Effector CD8-positive, alpha-beta T cell (primary cell): ENCODE measurements around the gene PACRG.
"Not testable (repeated sequence)": the region's sequence is repeated elsewhere in the genome, so short reads cannot be mapped to it uniquely, and the experiment has no call there.

Experiments
- DNase-seq: peaks from one replicate; lab custom pipeline; 2025; lab: John Stamatoyannopoulos, UW

Gene PACRG

GRCh38 chr6:162941128-162941527 is 213.4 kb downstream of the PACRG start:
- DNase-seq: no peak

GRCh38 chr6:162942866-162943265 is 215.1 kb downstream of the PACRG start:
- DNase-seq: no peak

- no peak for DNase-seq
Observed at GRCh38 chr6:162943369-162943768, 215.6 kb downstream of the PACRG start.

- DNase-seq: no peak
Observed at GRCh38 chr6:162951164-162951743, 223.5 kb downstream of the PACRG start.

GRCh38 chr6:162952423-162952822 is 224.6 kb downstream of the PACRG start:
- DNase-seq: no peak

DNA sequence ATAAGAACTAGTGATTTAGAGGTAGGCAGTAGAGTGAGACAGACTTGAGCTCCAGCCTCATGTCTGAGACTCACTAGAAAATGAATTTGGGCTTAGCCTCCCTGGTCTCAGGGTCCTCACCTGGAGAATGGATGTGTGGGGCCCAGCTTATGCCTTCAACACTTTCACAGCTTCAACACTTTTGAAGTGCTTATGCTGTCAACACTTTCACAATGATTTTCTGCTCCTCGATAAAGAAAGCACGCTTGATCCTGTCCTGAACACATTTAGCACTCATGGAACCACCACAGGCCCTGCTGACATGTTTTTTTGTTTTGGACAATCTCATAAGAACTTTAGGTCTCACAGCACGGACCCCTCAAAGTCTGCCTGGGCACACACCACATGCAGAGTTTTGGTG is 229.3 kb downstream of the PACRG start:
- DNase-seq: no peak

DNA sequence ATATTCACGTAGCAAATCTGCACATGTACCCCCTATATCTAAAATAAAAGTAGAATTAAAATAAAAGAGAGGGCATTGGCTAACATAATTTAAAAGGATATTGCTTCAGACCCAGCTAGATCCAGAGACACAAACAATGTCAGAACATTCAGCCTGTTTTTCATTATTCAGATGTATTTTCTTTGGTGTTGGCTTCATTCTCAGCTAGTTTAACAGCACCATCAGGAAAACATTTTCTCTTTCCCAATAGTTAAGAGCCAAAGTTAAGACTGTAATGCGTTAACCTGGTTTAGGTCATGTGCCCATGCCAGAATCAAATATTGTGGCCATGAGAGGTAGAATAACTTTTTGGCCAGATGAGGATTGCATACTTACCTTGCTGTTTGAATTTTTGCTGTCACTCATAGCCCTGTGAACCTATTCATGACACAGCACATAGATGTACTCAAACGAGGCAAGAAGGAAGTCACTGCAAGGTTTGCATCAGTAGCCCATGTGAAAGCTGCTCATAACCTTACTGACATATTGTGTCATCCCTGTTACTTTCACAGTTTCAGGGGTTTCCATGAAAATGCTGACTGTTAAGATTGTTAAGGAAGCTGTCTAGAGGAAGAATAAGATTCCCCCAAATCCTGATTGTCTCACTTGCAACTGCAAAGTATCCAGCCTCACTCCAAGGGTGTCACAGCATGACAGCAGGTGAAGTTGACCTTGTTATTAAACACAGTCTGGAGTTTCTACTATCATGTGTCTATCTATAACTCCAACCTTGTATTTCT is 233.1 kb downstream of the PACRG start:
- DNase-seq: no peak

GRCh38 chr6:162962093-162962492 is 234.3 kb downstream of the PACRG start:
- no peak for DNase-seq

DNA sequence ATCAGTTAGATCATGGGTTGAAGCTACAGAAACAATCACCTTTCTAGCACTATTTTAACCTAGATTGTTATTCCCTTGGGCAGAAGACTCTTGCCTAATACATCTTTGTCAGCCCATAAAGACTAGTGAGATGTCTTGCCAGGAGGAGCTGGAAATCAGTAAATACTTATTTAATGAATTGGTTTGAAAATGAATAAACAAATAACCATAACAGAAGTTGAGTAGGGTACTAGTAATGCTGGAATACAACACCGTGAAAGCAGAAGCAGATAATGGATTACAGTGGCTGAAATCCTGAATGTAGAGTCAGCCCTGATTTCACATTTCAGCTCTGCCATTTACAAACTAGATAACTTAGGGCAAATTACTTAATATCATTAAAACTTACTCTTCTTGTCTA is 236.1 kb downstream of the PACRG start:
- no peak for DNase-seq

DNA sequence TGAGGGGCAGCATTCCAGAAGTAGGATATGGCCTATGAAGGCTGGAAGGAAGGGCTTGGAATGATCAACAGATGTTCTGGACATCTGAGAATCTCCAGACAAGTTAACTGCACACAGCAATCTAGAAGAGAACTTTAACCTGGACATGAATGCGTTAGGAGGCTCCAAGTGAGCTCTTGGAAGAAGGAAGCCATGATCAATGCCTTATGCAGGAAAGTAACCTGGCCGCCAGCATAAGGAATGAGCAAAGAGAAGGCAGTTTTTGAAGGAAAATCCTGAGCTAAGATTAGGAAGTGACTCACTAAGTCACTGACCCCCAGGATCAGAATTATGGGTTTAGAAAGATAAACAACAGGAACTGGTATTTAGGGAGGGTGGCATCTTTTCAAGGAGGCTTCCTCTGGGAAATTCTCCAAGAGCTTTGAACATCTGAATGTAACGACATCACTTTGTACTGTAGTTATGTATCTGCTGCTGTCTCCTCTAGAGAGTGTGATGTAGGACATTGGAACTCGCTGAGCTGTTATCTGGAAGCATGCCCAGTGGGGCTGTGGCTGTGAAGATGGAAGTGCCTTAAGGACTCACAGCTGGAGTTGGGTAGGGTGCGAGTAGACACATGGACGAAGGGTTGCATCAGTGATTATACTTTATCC is 236.8 kb downstream of the PACRG start:
- no peak for DNase-seq

- DNase-seq: no peak
Observed at GRCh38 chr6:162965366-162965765, 237.6 kb downstream of the PACRG start.

DNA sequence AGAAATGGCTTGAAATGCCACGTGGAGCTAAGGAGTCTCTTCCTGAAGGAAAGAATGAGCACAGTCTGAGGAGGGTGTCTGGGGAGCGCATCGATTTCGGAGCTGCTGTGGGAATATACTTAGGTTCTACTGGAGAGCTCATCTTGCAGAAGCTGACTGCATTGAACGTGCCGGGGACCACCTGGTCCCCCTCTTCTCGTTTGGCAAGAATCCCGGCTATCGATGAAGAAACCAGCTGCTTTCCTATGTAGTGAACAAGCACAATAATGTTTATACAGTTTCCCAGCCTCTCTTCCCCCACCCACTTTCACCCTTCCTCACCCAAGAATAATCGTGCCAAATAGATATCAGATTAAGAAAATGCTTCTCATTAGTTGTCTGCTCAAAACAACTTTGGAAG is 242.5 kb downstream of the PACRG start:
- no peak for DNase-seq

DNA sequence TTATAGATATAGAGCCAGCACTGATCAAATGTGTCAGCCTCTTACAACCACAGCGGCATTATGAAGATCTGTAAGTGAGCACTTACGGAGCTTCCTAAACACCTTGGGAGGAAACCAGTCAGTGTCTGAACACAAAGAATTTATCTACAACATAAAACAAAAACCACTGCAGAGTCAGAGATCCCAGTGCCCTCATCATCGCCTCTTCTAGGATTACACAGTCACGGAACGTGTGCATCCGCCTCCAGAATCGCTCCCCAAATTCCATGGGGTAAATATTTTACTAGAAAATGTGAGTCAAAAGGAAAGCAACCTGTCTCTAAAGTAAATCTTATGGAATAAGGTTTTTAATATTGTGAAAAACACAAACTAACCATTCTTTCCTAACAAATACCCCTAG is 243.6 kb downstream of the PACRG start:
- no peak for DNase-seq

- no peak for DNase-seq
Observed at GRCh38 chr6:162973151-162973872, 245.5 kb downstream of the PACRG start.

- DNase-seq: no peak
Observed at GRCh38 chr6:162973980-162974379, 246.2 kb downstream of the PACRG start.

DNA sequence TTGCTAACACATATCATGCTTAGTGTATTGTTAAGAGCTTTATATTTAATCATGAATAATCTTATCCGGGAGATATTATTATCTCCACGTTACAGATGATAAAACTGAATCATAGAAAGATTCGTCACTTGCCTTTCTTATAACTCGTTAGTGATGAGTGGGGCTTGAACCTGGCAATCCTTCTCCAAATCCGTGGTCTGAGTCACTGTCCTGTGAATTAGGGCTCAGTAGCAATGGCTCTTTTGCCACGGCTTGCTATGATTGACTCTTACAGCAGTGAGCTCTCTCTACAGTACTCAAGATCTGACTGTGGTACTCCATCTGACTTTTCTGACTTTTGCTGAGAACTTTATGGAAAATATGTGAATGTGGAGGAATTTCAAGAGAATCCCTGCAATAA is 246.9 kb downstream of the PACRG start:
- no peak for DNase-seq

DNA sequence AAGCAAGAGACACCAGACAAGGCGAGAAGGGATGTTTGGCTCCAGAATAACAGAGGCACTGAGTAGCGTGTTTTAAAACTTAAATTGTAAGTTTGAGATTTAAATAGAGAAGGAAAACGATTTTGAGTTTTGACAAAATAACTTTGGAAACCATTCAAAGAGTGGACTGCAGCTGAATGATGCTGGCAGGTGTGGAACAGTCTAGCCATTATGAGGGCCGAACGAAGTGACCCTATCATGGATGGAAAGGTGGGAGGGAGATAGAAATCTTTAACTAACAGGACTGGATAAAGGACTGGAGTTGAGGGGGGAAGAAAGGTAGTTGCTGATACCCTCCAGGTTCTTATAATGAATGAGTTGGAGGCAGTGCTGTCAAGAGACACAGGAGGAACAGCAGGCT is 248.4 kb downstream of the PACRG start:
- no peak for DNase-seq

- DNase-seq: not testable (repeated sequence)
Observed at GRCh38 chr6:162983234-162983633, 255.5 kb downstream of the PACRG start.

- DNase-seq: no peak
Observed at GRCh38 chr6:162998777-162999176, 271.0 kb downstream of the PACRG start.

DNA sequence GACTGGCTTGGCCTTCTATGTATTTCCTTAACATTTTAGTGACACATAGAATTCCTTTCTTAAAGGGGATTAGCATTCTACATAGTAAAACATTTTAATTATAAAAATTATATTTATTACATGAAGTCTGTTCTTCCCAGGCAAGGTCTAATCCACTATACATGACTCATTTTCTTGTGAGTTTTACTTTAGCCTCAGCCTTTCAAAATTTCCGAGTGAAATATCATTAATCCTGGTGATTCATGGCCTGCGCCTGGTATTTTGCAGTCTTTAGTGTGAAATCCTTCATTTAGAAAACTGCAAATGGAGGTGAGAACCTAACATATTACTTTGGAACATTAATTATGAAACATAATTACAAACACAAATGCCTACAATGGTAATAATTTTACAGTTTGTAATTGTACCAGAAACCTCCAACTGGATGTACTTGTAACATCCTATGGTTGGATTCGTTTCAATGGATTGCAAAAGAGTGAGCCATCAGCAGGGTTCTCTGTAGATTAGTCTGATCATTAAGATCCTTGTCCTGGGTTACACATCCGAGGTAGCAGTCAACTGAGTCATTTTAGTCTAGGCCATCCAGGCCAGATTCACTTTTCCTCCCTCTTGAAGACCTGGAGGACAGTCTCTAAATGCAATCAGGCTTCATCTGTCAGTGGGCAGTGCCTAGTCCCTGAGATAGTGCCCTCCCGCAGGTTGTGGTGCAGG is 272.0 kb downstream of the PACRG start:
- DNase-seq: no peak

DNA sequence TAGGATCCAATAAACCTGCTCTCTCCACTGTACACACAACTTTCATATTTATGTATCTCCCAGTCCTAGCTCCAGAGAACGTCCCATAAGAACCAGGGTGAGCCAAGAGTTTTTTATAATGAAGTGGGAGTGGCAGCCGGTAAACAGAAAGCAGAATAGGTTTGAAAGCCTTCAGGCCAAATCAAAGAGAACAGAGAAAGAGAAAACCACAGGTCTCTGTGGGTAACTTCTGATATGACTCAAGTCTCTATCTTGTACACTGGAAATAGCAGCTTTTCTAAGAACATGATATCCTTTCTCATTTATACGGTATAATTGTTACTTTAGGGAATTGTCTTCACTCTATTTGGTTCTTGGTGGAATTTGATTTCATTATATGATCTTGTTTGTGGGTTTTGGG is 273.6 kb downstream of the PACRG start:
- no peak for DNase-seq

- no peak for DNase-seq
Observed at GRCh38 chr6:163008186-163008585, 280.4 kb downstream of the PACRG start.
